ENCODE measurements around the gene PILRB.
"Not testable (repeated sequence)": the region's sequence is repeated elsewhere in the genome, so short reads cannot be mapped to it uniquely, and the experiment has no call there.

- TF ChIP-seq, protein P1, sequence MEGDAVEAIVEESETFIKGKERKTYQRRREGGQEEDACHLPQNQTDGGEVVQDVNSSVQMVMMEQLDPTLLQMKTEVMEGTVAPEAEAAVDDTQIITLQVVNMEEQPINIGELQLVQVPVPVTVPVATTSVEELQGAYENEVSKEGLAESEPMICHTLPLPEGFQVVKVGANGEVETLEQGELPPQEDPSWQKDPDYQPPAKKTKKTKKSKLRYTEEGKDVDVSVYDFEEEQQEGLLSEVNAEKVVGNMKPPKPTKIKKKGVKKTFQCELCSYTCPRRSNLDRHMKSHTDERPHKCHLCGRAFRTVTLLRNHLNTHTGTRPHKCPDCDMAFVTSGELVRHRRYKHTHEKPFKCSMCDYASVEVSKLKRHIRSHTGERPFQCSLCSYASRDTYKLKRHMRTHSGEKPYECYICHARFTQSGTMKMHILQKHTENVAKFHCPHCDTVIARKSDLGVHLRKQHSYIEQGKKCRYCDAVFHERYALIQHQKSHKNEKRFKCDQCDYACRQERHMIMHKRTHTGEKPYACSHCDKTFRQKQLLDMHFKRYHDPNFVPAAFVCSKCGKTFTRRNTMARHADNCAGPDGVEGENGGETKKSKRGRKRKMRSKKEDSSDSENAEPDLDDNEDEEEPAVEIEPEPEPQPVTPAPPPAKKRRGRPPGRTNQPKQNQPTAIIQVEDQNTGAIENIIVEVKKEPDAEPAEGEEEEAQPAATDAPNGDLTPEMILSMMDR (IDR thresholded peaks at IDR 0.05) = not testable (repeated sequence)
- TF ChIP-seq POLR2AphosphoS5 (IDR thresholded peaks at IDR 0.05; ENCODE audit: low read depth, low read length) = not testable (repeated sequence)
Measured at GRCh38 chr7:100363797-100364196, 5.9 kb downstream of the PILRB start.
